ENCODE results near the gene ATP1B3. TPM values are rescaled to one million over a fixed set of nuclear protein-coding genes. Genes with fewer than 3 reads are reported as not detected.

ATP1B3 gene
- total and polyA plus RNA-seq, 2 of the 13 experiments (the other 11 are each of a cell fraction or from before 2014, with no cell fraction given) = 84.3 to 93.6 TPM

DNA sequence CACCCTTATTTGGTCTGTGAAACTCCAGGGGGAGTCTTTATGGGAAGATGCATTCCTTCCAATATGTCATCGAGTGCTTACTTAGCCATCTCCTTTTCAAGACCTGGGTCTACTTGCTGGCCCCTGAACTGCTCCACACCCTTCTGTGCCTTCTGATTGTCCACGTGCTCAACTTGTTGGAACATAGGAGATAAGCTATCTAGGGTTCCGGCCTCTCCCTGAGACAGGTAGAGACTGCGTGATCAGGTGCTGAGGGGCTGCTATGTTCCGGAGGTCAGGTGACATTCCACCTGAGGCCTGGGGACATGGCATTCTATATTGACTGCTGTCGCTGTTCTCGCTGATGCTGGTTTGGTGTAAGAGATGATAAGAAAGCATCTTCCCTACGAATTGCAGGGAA lies 65.6 kb downstream of the ATP1B3 start:
- in situ Hi-C loops (cut with HindIII; ENCODE audit: extremely low pct_ligation_motif_present, low pct_unique_long_range_greater_than_20kb) (no loop called here), intact Hi-C loops (cut with micrococcal nuclease; ENCODE audit: unreplicated experiment) (no loop called here)
- Histone ChIP-seq H3K9ac (ENCODE audit: insufficient read depth, low read depth, low read length) (no peak overlapping the region), H3K27me3 (ENCODE audit: control insufficient read depth in 1 of 2, insufficient read depth in 2 of 2, low read length in 2 of 2) (no peaks in the 10 kb centered on the region), H3K79me2 (ENCODE audit: insufficient read depth, low read length) (no peaks in the 10 kb centered on the region), H3K36me3 (replicated peaks in 1 of 2; ENCODE audit: control insufficient read depth in 1 of 2, insufficient read depth in 2 of 2, low read length in 2 of 2) (no peaks in the 10 kb centered on the region), H3K27ac (ENCODE audit: extremely low read length, insufficient read depth, low read length) (no peak overlapping the region), H2AFZ (ENCODE audit: low read length) (no peak overlapping the region), H4K20me1 (ENCODE audit: insufficient read depth, low read length) (no peaks in the 10 kb centered on the region), H3K9me3 (ENCODE audit: low read length) (no peaks in the 10 kb centered on the region), H3K4me1 (ENCODE audit: insufficient read depth, low read length) (no peaks in the 10 kb centered on the region), H3K4me3 (replicated peaks in 1 of 3; ENCODE audit: insufficient read depth in 1 of 3, low read depth in 2 of 3, low read length in 3 of 3) (no peak overlapping the region), H3K4me2 (ENCODE audit: low read depth, low read length) (no peak overlapping the region)
- no TSS peak for BruUV-seq (replicated peaks)
- no peak for DNase-seq (ENCODE audit: low spot score)
- ATAC-seq = no peak; the same call in 2 of the 3 replicates
- 94% methylated on average over 7 of the region's 8 CpGs for WGBS (ENCODE audit: low lambda C conversion rate)
- no peak for FAIRE-seq
- ChIA-PET POLR2A (no interaction called here), CTCF (ENCODE audit: low intra/inter-chr PET ratio, low total read pairs) (no interaction called here)
- TF ChIP-seq HNRNPUL1 (IDR thresholded peaks at IDR 0.05; ENCODE audit: low read depth, low read length) = no peak
- TF ChIP-seq, protein P1, sequence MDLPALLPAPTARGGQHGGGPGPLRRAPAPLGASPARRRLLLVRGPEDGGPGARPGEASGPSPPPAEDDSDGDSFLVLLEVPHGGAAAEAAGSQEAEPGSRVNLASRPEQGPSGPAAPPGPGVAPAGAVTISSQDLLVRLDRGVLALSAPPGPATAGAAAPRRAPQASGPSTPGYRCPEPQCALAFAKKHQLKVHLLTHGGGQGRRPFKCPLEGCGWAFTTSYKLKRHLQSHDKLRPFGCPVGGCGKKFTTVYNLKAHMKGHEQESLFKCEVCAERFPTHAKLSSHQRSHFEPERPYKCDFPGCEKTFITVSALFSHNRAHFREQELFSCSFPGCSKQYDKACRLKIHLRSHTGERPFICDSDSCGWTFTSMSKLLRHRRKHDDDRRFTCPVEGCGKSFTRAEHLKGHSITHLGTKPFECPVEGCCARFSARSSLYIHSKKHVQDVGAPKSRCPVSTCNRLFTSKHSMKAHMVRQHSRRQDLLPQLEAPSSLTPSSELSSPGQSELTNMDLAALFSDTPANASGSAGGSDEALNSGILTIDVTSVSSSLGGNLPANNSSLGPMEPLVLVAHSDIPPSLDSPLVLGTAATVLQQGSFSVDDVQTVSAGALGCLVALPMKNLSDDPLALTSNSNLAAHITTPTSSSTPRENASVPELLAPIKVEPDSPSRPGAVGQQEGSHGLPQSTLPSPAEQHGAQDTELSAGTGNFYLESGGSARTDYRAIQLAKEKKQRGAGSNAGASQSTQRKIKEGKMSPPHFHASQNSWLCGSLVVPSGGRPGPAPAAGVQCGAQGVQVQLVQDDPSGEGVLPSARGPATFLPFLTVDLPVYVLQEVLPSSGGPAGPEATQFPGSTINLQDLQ (CRISPR knock-in tag; IDR thresholded peaks at IDR 0.05) = no peak
- TF ChIP-seq, protein P2, sequence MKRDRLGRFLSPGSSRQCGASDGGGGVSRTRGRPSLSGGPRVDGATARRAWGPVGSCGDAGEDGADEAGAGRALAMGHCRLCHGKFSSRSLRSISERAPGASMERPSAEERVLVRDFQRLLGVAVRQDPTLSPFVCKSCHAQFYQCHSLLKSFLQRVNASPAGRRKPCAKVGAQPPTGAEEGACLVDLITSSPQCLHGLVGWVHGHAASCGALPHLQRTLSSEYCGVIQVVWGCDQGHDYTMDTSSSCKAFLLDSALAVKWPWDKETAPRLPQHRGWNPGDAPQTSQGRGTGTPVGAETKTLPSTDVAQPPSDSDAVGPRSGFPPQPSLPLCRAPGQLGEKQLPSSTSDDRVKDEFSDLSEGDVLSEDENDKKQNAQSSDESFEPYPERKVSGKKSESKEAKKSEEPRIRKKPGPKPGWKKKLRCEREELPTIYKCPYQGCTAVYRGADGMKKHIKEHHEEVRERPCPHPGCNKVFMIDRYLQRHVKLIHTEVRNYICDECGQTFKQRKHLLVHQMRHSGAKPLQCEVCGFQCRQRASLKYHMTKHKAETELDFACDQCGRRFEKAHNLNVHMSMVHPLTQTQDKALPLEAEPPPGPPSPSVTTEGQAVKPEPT (CRISPR knock-in tag; IDR thresholded peaks at IDR 0.05; ENCODE audit: low read depth) = no peak
- no peak for TF ChIP-seq PRPF4 (IDR thresholded peaks at IDR 0.05; ENCODE audit: low read depth, low read length, poor library complexity, severe bottlenecking)
- TF ChIP-seq, protein P3, sequence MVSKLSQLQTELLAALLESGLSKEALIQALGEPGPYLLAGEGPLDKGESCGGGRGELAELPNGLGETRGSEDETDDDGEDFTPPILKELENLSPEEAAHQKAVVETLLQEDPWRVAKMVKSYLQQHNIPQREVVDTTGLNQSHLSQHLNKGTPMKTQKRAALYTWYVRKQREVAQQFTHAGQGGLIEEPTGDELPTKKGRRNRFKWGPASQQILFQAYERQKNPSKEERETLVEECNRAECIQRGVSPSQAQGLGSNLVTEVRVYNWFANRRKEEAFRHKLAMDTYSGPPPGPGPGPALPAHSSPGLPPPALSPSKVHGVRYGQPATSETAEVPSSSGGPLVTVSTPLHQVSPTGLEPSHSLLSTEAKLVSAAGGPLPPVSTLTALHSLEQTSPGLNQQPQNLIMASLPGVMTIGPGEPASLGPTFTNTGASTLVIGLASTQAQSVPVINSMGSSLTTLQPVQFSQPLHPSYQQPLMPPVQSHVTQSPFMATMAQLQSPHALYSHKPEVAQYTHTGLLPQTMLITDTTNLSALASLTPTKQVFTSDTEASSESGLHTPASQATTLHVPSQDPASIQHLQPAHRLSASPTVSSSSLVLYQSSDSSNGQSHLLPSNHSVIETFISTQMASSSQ (IDR thresholded peaks at IDR 0.05; ENCODE audit: low read depth) = no peak
- TF ChIP-seq, protein P3 (CRISPR knock-in tag; IDR thresholded peaks at IDR 0.05; ENCODE audit: borderline replicate concordance) = no peak
- TF ChIP-seq, protein P4, sequence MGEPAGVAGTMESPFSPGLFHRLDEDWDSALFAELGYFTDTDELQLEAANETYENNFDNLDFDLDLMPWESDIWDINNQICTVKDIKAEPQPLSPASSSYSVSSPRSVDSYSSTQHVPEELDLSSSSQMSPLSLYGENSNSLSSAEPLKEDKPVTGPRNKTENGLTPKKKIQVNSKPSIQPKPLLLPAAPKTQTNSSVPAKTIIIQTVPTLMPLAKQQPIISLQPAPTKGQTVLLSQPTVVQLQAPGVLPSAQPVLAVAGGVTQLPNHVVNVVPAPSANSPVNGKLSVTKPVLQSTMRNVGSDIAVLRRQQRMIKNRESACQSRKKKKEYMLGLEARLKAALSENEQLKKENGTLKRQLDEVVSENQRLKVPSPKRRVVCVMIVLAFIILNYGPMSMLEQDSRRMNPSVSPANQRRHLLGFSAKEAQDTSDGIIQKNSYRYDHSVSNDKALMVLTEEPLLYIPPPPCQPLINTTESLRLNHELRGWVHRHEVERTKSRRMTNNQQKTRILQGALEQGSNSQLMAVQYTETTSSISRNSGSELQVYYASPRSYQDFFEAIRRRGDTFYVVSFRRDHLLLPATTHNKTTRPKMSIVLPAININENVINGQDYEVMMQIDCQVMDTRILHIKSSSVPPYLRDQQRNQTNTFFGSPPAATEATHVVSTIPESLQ (CRISPR knock-in tag; conservative IDR thresholded peaks at IDR 0.05) = no peak
- TF ChIP-seq PHF5A (CRISPR knock-in tag; IDR thresholded peaks at IDR 0.05; ENCODE audit: low read depth, unreplicated experiment) = no peak
- TF ChIP-seq ZNF766 (CRISPR knock-in tag; IDR thresholded peaks at IDR 0.05; ENCODE audit: borderline replicate concordance) = no peak
- TF ChIP-seq ZNF124 (CRISPR knock-in tag; IDR thresholded peaks at IDR 0.05) = no peak
- TF ChIP-seq PLRG1 (conservative IDR thresholded peaks at IDR 0.05) = no peak
- no peak for TF ChIP-seq CCDC6 (CRISPR knock-in tag; IDR thresholded peaks at IDR 0.05)
- no peak for TF ChIP-seq YEATS4 (CRISPR knock-in tag; IDR thresholded peaks at IDR 0.05; ENCODE audit: borderline replicate concordance)
- no peak for TF ChIP-seq ZNF12 (CRISPR knock-in tag; IDR thresholded peaks at IDR 0.05)
- no peak for TF ChIP-seq ZNF589 (CRISPR knock-in tag; conservative IDR thresholded peaks at IDR 0.05)
- TF ChIP-seq HIVEP1 (CRISPR knock-in tag; IDR thresholded peaks at IDR 0.05) = no peak

Data from HepG2 (cell line).